Kidney (tissue), 14 donors: Measurements from ENCODE around the gene PSORS1C2. TPM values are rescaled to one million over a fixed set of nuclear protein-coding genes. Genes with fewer than 3 reads are reported as not detected.

Experiments used
- DNase-seq, 5 donors: peaks; one replicate each; pipeline ENCODE4 v3.0.0-alpha.2; 2013 to 2020
- FAIRE-seq: peaks from 2 replicates; lab custom pipeline; 2012; peaks lifted over from hg19 to GRCh38; lab: Jason Lieb, UNC
- H3K27ac ChIP-seq, 2 donors: one replicate each; pipeline ENCODE4 v1.7.0; 2013; ENCODE audit warnings: low read depth in 2 of 2, low read length in 2 of 2, inconsistent platforms in 1 of 2
- H3K27me3 ChIP-seq: one replicate; pipeline ENCODE4 v1.7.1; 2013; ENCODE audit warnings: low read length, inconsistent platforms; ENCODE audit not compliant: control insufficient read depth, insufficient read depth
- H3K36me3 ChIP-seq, 3 donors: one replicate each; pipeline versions ENCODE4 v1.7.0 to v1.7.1; 2013; ENCODE audit warnings: low read length in 3 of 3, control low read depth in 1 of 3, inconsistent platforms in 1 of 3; ENCODE audit not compliant: insufficient read depth in 3 of 3, control insufficient read depth in 2 of 3
- H3K4me1 ChIP-seq, 3 donors: one replicate each; pipeline versions ENCODE4 v1.7.0 to v1.7.1; 2013; ENCODE audit warnings: low read length in 3 of 3, inconsistent platforms in 1 of 3, low read depth in 1 of 3; ENCODE audit not compliant: control insufficient read depth in 2 of 3, insufficient read depth in 2 of 3
- H3K4me3 ChIP-seq, 3 donors: one replicate each; pipeline versions ENCODE4 v1.7.0 to v1.8.1; 2013; ENCODE audit warnings: low read length in 3 of 3, control low read depth in 1 of 3, inconsistent platforms in 1 of 3
- H3K9ac ChIP-seq, 3 donors: one replicate each; pipeline versions ENCODE4 v1.7.0 to v1.7.1; 2013; ENCODE audit warnings: low read length in 3 of 3, control low read depth in 1 of 3, inconsistent platforms in 1 of 3
- H3K9me3 ChIP-seq, 3 donors: one replicate each; pipeline versions ENCODE4 v1.7.0 to v1.7.1; 2013; ENCODE audit warnings: low read length in 3 of 3, control low read depth in 1 of 3, inconsistent platforms in 1 of 3; ENCODE audit not compliant: control insufficient read depth in 2 of 3, insufficient read depth in 1 of 3
- intact Hi-C: fragments of 100-400 bp; cut with DNase I; formaldehyde crosslinking; loops from one replicate; pipeline ENCODE4 v1.11.1; 2022
- polyA plus RNA-seq: library from polyadenylated mRNA; stranded (reverse); fragments of 350-450 nt; fragmentation: Illumina TruSeq; extraction: RNeasy Lipid Tissue Mini Kit (QIAGEN cat#74804); gene quantifications from one replicate; pipeline ENCODE4 v1.2.3, GENCODE V29; 2014; ENCODE audit warnings: low read depth, low replicate concordance; ENCODE audit not compliant: insufficient read depth
- total RNA-seq: library from RNA; stranded (reverse); fragmentation: NEBNext Ultra II Directional; extraction: Animal tissue kit (Norgen Biotek cat#: 25700); gene quantifications from one replicate; pipeline ENCODE4 v1.2.1, GENCODE V29; 2021
- TF ChIP-seq, protein P1 (sequence below): IDR thresholded peaks from 3 replicates; pipeline ENCODE4 v1.5.1; 2012; ENCODE audit warnings: mild to moderate bottlenecking, moderate library complexity, borderline replicate concordance; ENCODE audit not compliant: insufficient read depth; ENCODE audit errors: extremely low read depth
- donor health status: control.
- donor health status: control.
- donor health status: control.
- donor health status: control.
- donor health status: control.
- donor health status: DM: yes; HTN: yes; CAD: no.
- donor health status: Normal renal cell carcinoma (clear cell type).

Gene PSORS1C2
- total and polyA plus RNA-seq, 2 donors from 2014 or later: not detected

DNA sequence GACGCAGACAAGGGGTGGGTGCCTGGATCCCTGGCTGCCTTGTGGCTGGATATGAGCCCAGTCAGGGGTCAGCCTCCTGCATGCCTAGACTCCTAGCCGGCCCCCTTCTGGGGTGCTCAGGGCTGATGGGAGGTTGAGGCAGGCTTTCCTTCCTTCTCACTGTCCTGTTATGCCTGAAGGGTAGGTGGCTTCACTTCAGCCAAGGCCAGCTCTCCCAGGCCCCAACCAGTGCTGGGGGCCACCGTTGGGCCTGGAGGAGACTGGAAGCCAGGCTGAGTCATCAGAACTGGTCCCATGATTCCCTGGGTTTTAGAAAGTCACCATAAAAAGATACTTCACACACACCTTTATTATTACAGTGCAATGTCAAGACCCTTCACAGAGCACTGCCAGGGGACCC is 34.5 kb upstream of the PSORS1C2 start:
- no peak for FAIRE-seq
- TF ChIP-seq, protein P1, sequence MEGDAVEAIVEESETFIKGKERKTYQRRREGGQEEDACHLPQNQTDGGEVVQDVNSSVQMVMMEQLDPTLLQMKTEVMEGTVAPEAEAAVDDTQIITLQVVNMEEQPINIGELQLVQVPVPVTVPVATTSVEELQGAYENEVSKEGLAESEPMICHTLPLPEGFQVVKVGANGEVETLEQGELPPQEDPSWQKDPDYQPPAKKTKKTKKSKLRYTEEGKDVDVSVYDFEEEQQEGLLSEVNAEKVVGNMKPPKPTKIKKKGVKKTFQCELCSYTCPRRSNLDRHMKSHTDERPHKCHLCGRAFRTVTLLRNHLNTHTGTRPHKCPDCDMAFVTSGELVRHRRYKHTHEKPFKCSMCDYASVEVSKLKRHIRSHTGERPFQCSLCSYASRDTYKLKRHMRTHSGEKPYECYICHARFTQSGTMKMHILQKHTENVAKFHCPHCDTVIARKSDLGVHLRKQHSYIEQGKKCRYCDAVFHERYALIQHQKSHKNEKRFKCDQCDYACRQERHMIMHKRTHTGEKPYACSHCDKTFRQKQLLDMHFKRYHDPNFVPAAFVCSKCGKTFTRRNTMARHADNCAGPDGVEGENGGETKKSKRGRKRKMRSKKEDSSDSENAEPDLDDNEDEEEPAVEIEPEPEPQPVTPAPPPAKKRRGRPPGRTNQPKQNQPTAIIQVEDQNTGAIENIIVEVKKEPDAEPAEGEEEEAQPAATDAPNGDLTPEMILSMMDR: no peak
- Histone ChIP-seq H3K36me3 (peaks cover 0 to 2% (median 0%) of the 10 kb centered on the region in 3 donors), H3K27me3 (no peaks in the 10 kb centered on the region), H3K9ac (no peak overlapping the region), H3K4me3 (no peak overlapping the region), H3K9me3 (no peaks in the 10 kb centered on the region), H3K4me1 (peaks cover 0 to 23% (median 5%) of the 10 kb centered on the region in 3 donors), H3K27ac (no peak overlapping the region)
- DNase-seq: no peak
- intact Hi-C loops: no loop called here

DNA sequence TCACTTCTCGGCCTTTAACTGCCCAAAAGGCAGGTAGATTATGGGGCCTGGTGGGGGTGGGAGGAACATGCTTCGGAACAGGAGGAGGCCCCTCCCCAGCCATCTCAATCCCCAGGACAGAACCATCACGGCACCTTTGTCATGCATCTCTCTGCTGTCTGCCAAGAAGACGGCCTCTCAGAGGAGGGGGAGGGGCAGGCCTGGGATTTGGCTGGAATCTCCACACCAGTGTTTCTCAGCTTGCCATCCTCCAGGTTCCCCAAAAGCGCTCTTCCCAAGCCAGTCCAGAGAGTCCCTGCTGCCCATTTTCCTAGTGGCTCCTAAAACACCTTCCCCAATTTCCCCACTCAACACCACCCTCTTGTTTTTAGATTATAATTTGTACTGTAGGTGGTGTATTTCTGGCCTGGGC is 34.1 kb upstream of the PSORS1C2 start:
- no peaks in the 10 kb centered on the region for H3K9me3 ChIP-seq
- no peaks in the 10 kb centered on the region for H3K27me3 ChIP-seq
- peaks cover 0 to 2% (median 0%) of the 10 kb centered on the region in 3 donors for H3K36me3 ChIP-seq
- no peak overlapping the region for H3K4me3 ChIP-seq
- TF ChIP-seq, protein P1: no peak
- H3K9ac ChIP-seq: no peak overlapping the region
- intact Hi-C loops: no loop called here
- FAIRE-seq: no peak
- no peak for DNase-seq
- no peak overlapping the region for H3K27ac ChIP-seq
- H3K4me1 ChIP-seq: peaks cover 0 to 20% (median 5%) of the 10 kb centered on the region in 3 donors

DNA sequence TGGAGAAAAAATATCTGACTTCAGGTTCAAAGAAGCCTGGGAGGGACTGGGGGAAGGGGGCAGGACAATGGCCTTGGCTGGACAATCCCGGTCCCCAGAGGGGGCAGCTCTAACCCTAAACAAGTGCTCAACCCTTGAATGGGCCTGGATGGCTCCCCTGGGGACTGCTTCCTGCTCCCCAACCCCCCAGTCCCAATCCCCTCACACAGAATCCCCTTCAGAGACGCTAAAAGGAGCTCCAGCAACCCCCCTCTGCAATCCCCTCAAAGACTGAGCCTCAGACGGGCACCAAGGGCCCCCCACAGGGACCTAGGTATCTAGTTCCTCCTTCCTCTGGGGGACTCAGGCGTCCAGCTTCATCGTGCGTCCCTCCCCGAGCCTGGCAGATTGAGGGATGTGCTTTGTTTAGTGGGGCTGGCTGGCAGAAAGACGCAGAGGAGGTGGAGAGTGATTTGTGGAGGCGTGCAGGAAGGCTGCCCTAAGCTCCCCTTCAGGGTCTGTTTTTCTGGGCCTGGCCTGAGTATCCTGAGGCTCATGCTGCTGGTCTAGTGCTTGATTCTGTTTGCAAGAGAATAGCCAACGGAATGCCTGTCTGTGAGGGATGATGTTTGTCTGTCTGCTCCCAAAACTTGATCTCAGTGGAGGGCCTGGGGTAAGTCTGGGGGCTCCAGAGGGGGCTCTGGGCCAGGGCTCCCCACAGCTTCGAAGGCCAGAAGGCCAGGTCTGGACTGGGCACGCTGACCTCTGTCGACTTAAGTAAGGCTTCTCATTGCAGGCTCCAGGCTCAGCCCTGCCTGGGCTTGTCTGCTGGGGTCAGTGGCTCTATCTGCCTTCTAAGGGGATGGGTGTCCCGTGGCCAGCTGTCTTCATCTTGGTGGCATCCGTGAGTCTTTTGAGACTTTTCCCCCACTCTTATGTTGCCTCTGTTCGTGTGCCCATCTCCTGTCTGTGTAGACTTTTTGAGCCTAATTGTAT is 33.4 kb upstream of the PSORS1C2 start:
- DNase-seq (no peak), FAIRE-seq (no peak)
- TF ChIP-seq, protein P1: no peak
- Histone ChIP-seq H3K9ac (no peak overlapping the region), H3K4me3 (no peak overlapping the region), H3K36me3 (no peaks in the 10 kb centered on the region), H3K27me3 (no peaks in the 10 kb centered on the region), H3K27ac (no peak overlapping the region), H3K4me1 (peaks cover 0 to 15% (median 5%) of the 10 kb centered on the region in 3 donors), H3K9me3 (no peaks in the 10 kb centered on the region)
- intact Hi-C loops: no loop called here
